ENCODE data around the gene CCNL2. TPM values are rescaled to one million over a fixed set of nuclear protein-coding genes. Genes with fewer than 3 reads are reported as not detected.

The CCNL2 gene
- total and polyA plus RNA-seq, 2 of the 13 experiments (the other 11 are each of a cell fraction or from before 2014, with no cell fraction given), result 105 to 340 TPM

DNA sequence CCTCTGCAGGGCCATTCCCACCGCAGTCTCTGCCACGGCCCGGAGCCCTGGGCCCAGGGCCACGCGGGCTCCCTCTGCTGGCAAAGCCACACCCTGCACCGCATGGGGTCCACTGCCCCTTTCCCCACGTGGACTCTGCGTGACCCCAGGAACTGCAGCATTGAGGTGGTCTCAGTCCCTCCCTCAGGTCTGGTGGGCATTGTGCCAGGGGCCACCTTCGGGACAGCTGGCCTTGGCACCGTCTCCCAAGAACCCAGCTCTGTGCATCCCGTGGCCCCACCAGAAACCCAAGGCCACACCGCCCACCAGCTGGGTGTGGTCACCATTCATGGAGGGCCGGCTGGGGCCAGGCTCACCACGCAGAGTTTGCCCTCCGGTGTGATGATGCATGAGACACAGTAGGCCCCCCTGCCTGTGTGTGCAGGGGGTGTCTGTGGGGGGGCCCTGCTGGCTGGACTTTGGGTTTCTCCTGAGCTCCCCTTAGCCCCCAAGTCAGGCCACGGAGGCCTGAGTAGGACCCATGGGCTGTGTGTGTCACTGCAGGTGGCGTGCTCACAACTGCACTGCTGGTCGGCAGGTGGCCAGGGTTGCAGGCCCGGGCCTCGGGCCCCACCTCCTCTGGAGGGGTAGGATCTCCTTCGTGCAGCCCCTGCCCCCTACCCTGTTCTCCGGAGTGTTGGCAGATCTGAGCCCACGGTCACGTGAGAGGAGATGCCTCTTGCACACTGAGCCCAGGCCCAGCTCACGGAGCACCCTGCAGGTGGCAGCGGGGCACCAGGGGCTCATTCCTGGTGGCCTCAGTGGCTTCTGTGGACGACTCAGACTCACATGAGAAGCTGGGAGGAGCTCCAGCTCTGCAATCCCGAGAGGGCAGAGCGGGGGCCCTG, 42.1 kb upstream of the CCNL2 start (continued):
- TF ChIP-seq, protein P1, sequence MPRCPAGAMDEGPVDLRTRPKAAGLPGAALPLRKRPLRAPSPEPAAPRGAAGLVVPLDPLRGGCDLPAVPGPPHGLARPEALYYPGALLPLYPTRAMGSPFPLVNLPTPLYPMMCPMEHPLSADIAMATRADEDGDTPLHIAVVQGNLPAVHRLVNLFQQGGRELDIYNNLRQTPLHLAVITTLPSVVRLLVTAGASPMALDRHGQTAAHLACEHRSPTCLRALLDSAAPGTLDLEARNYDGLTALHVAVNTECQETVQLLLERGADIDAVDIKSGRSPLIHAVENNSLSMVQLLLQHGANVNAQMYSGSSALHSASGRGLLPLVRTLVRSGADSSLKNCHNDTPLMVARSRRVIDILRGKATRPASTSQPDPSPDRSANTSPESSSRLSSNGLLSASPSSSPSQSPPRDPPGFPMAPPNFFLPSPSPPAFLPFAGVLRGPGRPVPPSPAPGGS (CRISPR knock-in tag; IDR thresholded peaks at IDR 0.05), result no peak
- TF ChIP-seq, protein P2, sequence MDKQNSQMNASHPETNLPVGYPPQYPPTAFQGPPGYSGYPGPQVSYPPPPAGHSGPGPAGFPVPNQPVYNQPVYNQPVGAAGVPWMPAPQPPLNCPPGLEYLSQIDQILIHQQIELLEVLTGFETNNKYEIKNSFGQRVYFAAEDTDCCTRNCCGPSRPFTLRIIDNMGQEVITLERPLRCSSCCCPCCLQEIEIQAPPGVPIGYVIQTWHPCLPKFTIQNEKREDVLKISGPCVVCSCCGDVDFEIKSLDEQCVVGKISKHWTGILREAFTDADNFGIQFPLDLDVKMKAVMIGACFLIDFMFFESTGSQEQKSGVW (CRISPR knock-in tag; IDR thresholded peaks at IDR 0.05; ENCODE audit: borderline replicate concordance), result no peak
- TF ChIP-seq SALL2 (CRISPR knock-in tag; IDR thresholded peaks at IDR 0.05), result peak; percentile 79; the same call in 1 of the 2 replicates
- no peak; the same call in 1 of the 2 replicates for TF ChIP-seq POGZ (CRISPR knock-in tag; IDR thresholded peaks at IDR 0.05)
- no peak for TF ChIP-seq ZNF615 (CRISPR knock-in tag; IDR thresholded peaks at IDR 0.05; ENCODE audit: borderline replicate concordance)
- TF ChIP-seq RORA (CRISPR knock-in tag; IDR thresholded peaks at IDR 0.05), result no peak
- no peak for TF ChIP-seq MEIS2 (CRISPR knock-in tag; IDR thresholded peaks at IDR 0.05)
- TF ChIP-seq, protein P3, sequence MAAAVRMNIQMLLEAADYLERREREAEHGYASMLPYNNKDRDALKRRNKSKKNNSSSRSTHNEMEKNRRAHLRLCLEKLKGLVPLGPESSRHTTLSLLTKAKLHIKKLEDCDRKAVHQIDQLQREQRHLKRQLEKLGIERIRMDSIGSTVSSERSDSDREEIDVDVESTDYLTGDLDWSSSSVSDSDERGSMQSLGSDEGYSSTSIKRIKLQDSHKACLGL (CRISPR knock-in tag; IDR thresholded peaks at IDR 0.05), result peak; percentile 86; the same call in 1 of the 2 replicates
- peak; percentile 56 for TF ChIP-seq BHLHE40 (IDR thresholded peaks at IDR 0.05; ENCODE audit: low read length)
- peak; percentile 82 for TF ChIP-seq HDAC1 (CRISPR knock-in tag; IDR thresholded peaks at IDR 0.05)
- no peak; the same call in 1 of the 2 replicates for TF ChIP-seq MEF2D (CRISPR knock-in tag; IDR thresholded peaks at IDR 0.05)
- no peak for TF ChIP-seq WIZ (CRISPR knock-in tag; IDR thresholded peaks at IDR 0.05)
- TF ChIP-seq CAMTA2 (CRISPR knock-in tag; IDR thresholded peaks at IDR 0.05; ENCODE audit: borderline replicate concordance), result no peak
- TF ChIP-seq ZNF329 (CRISPR knock-in tag; IDR thresholded peaks at IDR 0.05; ENCODE audit: low read depth), result no peak
- TF ChIP-seq, protein P4, sequence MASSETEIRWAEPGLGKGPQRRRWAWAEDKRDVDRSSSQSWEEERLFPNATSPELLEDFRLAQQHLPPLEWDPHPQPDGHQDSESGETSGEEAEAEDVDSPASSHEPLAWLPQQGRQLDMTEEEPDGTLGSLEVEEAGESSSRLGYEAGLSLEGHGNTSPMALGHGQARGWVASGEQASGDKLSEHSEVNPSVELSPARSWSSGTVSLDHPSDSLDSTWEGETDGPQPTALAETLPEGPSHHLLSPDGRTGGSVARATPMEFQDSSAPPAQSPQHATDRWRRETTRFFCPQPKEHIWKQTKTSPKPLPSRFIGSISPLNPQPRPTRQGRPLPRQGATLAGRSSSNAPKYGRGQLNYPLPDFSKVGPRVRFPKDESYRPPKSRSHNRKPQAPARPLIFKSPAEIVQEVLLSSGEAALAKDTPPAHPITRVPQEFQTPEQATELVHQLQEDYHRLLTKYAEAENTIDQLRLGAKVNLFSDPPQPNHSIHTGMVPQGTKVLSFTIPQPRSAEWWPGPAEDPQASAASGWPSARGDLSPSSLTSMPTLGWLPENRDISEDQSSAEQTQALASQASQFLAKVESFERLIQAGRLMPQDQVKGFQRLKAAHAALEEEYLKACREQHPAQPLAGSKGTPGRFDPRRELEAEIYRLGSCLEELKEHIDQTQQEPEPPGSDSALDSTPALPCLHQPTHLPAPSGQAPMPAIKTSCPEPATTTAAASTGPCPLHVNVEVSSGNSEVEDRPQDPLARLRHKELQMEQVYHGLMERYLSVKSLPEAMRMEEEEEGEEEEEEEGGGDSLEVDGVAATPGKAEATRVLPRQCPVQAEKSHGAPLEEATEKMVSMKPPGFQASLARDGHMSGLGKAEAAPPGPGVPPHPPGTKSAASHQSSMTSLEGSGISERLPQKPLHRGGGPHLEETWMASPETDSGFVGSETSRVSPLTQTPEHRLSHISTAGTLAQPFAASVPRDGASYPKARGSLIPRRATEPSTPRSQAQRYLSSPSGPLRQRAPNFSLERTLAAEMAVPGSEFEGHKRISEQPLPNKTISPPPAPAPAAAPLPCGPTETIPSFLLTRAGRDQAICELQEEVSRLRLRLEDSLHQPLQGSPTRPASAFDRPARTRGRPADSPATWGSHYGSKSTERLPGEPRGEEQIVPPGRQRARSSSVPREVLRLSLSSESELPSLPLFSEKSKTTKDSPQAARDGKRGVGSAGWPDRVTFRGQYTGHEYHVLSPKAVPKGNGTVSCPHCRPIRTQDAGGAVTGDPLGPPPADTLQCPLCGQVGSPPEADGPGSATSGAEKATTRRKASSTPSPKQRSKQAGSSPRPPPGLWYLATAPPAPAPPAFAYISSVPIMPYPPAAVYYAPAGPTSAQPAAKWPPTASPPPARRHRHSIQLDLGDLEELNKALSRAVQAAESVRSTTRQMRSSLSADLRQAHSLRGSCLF (CRISPR knock-in tag; IDR thresholded peaks at IDR 0.05; ENCODE audit: borderline replicate concordance), result no peak
- TF ChIP-seq, protein P5, sequence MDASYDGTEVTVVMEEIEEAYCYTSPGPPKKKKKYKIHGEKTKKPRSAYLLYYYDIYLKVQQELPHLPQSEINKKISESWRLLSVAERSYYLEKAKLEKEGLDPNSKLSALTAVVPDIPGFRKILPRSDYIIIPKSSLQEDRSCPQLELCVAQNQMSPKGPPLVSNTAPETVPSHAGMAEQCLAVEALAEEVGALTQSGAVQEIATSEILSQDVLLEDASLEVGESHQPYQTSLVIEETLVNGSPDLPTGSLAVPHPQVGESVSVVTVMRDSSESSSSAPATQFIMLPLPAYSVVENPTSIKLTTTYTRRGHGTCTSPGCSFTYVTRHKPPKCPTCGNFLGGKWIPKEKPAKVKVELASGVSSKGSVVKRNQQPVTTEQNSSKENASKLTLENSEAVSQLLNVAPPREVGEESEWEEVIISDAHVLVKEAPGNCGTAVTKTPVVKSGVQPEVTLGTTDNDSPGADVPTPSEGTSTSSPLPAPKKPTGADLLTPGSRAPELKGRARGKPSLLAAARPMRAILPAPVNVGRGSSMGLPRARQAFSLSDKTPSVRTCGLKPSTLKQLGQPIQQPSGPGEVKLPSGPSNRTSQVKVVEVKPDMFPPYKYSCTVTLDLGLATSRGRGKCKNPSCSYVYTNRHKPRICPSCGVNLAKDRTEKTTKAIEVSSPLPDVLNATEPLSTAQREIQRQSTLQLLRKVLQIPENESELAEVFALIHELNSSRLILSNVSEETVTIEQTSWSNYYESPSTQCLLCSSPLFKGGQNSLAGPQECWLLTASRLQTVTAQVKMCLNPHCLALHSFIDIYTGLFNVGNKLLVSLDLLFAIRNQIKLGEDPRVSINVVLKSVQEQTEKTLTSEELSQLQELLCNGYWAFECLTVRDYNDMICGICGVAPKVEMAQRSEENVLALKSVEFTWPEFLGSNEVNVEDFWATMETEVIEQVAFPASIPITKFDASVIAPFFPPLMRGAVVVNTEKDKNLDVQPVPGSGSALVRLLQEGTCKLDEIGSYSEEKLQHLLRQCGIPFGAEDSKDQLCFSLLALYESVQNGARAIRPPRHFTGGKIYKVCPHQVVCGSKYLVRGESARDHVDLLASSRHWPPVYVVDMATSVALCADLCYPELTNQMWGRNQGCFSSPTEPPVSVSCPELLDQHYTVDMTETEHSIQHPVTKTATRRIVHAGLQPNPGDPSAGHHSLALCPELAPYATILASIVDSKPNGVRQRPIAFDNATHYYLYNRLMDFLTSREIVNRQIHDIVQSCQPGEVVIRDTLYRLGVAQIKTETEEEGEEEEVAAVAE (CRISPR knock-in tag; IDR thresholded peaks at IDR 0.05; ENCODE audit: borderline replicate concordance), result no peak
